ENCODE measurements around the gene INTS3. TPM values are rescaled to one million over a fixed set of nuclear protein-coding genes. Genes with fewer than 3 reads are reported as not detected.
"Not testable (repeated sequence)": the region's sequence is repeated elsewhere in the genome, so short reads cannot be mapped to it uniquely, and the experiment has no call there.

INTS3 gene
- total and polyA plus RNA-seq, 9 donors: 28.5 to 48.6 (median 35.8) TPM

DNA sequence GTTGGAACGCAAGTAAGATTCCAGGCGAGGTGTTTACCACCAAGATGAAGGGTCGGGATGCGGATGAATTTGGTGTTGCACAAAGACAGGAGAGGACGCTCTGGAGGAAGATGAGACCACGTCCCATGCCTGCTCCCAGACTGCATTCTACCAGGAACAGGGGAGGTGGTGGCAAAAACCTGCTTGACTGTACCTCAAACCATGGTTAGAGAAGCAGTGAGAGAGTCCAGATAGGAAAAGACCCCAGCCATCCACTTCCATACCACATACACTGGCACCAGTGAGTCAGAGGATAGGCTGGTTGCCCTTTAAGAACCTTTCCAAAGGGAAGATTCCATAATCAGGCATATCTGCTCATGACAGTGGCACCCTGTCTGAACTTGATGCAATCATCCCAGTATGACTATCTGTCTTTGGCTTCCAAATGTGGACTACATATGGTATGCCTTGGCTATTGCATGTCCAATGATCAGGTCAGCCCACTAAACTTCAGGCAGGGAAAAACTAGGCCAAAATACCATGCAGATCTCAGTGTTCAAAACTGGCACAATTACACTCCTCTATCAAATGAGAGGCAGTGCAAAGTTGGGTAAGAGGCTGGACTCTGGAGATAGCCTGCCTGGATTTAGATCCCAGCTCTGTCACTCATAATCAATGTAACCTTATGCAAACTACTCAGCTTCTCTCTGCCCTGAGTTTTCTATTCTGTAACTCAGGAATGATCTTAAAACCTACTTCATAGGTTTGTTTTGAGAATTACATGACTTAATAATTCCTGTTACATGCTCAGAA, 28.7 kb upstream of the INTS3 start:
- Histone ChIP-seq H3K27ac (ENCODE audit: low read length) (peak overlapping the region; percentile 93), H3K4me1 (ENCODE audit: control insufficient read depth, insufficient read depth, low read length) (peaks cover 18% of the 10 kb centered on the region), H3K36me3 (ENCODE audit: control insufficient read depth, insufficient read depth, low read length) (no peaks in the 10 kb centered on the region), H3K4me3 (ENCODE audit: low read length) (no peak overlapping the region), H3K9me3 (replicated peaks; ENCODE audit: control insufficient read depth, low read depth, low read length) (no peaks in the 10 kb centered on the region), H3K27me3 (ENCODE audit: control insufficient read depth, insufficient read depth, low read length) (no peaks in the 10 kb centered on the region)
- no peak for DNase-seq
- 94% methylated on average over 5 of the region's 6 CpGs for WGBS (ENCODE audit: insufficient coverage)

DNA sequence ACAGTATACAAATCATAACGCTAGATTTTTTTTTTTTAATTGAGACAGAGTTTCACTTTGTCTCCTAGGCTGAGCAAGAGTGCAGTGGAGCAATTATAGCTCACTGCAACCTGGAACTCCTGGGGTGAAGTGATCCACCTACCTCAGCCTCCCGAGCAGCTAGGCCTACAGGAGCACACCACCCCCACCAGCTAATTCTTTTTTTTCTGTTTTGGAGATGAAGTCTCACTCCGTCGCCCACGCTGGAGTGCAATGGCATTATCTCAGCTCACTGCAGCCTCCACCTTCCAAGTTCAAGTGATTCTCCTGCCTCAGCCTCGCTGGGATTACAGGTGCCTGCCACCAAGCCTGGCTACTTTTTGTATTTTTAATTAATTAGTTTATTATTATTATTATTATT, 28.1 kb upstream of the INTS3 start:
- no peaks in the 10 kb centered on the region for H3K27me3 ChIP-seq (ENCODE audit: control insufficient read depth, insufficient read depth, low read length)
- H3K9me3 ChIP-seq (replicated peaks; ENCODE audit: control insufficient read depth, low read depth, low read length): no peaks in the 10 kb centered on the region
- no peak for DNase-seq
- H3K4me3 ChIP-seq (ENCODE audit: low read length): no peak overlapping the region
- no peak overlapping the region for H3K27ac ChIP-seq (ENCODE audit: low read length)
- WGBS (ENCODE audit: insufficient coverage): 78% methylated on average over 4 of the region's 6 CpGs
- peaks cover 18% of the 10 kb centered on the region for H3K4me1 ChIP-seq (ENCODE audit: control insufficient read depth, insufficient read depth, low read length)
- no peaks in the 10 kb centered on the region for H3K36me3 ChIP-seq (ENCODE audit: control insufficient read depth, insufficient read depth, low read length)

DNA sequence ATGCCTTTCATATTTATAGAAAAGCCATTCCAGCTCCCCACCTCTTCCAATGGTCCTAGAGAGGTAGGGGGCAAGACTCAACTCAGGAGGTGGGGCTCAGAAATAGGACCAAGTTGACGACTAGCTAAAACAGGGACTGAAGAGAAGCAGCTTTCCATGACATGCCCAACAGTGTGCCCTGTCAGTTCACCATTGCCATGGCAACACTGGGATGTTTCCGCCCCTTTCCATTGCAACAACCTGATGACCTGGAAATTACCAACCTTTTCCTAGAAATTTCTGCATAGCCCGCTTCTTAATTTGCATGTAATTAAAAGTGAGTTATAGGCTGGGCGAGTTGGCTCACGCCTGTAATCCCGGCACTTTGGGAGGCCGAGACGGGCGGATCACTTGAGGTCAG, 22.4 kb upstream of the INTS3 start:
- peaks cover 3% of the 10 kb centered on the region for H3K27me3 ChIP-seq (ENCODE audit: control insufficient read depth, insufficient read depth, low read length)
- no peaks in the 10 kb centered on the region for H3K36me3 ChIP-seq (ENCODE audit: control insufficient read depth, insufficient read depth, low read length)
- no peaks in the 10 kb centered on the region for H3K9me3 ChIP-seq (replicated peaks; ENCODE audit: control insufficient read depth, low read depth, low read length)
- no peak for DNase-seq
- H3K4me1 ChIP-seq (ENCODE audit: control insufficient read depth, insufficient read depth, low read length): no peaks in the 10 kb centered on the region
- no peak overlapping the region for H3K27ac ChIP-seq (ENCODE audit: low read length)
- WGBS (ENCODE audit: insufficient coverage): 88% methylated on average over 3 of the region's 9 CpGs
- no peak overlapping the region for H3K4me3 ChIP-seq (ENCODE audit: low read length)

DNA sequence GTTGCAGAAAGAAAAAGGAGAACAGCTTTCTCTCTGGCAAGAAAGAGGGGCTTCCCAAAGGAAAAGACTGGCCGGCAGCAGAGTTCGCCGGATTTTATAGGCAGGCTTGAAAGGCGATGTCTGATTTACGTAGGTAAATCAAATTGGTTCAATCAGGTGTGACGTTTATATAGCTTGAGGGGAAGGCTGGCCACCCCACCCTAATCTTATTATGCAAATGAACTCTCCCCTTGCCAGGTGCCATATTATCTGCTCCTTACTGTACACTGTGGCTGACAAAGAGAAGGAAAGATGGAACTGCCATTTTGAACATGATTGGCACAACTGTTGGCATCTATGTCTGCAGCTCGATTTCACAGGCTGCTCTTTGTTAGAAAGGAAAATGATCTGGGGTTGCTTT, 16.8 kb upstream of the INTS3 start:
- H3K27me3 ChIP-seq (ENCODE audit: control insufficient read depth, insufficient read depth, low read length): peaks cover 3% of the 10 kb centered on the region
- H3K4me1 ChIP-seq (ENCODE audit: control insufficient read depth, insufficient read depth, low read length): no peaks in the 10 kb centered on the region
- no peak for DNase-seq
- H3K27ac ChIP-seq (ENCODE audit: low read length): no peak overlapping the region
- 37% methylated on average over 2 of the region's 7 CpGs for WGBS (ENCODE audit: insufficient coverage)
- no peaks in the 10 kb centered on the region for H3K36me3 ChIP-seq (ENCODE audit: control insufficient read depth, insufficient read depth, low read length)
- no peak overlapping the region for H3K4me3 ChIP-seq (ENCODE audit: low read length)
- H3K9me3 ChIP-seq (replicated peaks; ENCODE audit: control insufficient read depth, low read depth, low read length): no peaks in the 10 kb centered on the region

DNA sequence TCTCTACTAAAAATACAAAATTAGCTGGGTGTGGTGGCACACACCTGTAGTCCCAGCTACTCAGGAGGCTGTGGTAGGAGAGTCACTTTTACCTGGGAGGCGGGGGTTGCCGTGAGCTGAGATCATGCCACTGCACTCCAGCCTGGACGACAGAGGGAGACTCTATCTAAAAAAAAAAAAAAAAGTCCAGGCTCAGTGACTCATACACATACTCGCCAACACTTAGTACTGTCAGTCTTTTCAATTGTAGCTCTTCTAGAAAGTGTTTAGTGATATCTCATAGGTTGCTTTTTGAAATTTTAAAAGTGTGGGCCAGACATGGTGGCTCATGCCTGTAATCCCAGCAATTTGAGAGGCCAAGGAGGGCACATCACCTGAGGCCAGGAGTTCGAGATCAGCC, 11.6 kb upstream of the INTS3 start:
- H3K27ac ChIP-seq (ENCODE audit: low read length); H3K4me3 ChIP-seq (ENCODE audit: low read length); H3K4me1 ChIP-seq (ENCODE audit: control insufficient read depth, insufficient read depth, low read length); DNase-seq; H3K9me3 ChIP-seq (replicated peaks; ENCODE audit: control insufficient read depth, low read depth, low read length); H3K36me3 ChIP-seq (ENCODE audit: control insufficient read depth, insufficient read depth, low read length); H3K27me3 ChIP-seq (ENCODE audit: control insufficient read depth, insufficient read depth, low read length): not testable (repeated sequence)
- no CpG with 5 or more reads among the region's 5 CpGs for WGBS (ENCODE audit: insufficient coverage)

DNA sequence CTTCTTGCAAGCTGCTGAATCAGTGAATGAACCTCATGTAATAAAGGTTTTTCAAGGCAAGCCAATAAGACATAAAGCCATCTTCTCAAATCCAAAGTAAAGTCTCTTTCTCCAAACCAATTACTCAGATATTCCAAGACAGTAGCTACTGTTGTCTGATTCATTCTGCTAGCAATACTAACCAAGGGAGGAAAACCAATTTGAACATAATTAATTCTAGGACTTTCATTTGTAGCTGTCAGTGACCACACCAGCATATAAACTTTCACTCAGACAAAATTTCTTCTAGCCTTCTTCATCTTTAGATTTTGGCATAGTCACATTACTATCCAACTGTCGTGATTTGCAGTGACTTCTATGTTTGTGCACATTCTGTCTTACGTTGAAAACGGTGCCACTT, 10.5 kb upstream of the INTS3 start:
- no peaks in the 10 kb centered on the region for H3K4me1 ChIP-seq (ENCODE audit: control insufficient read depth, insufficient read depth, low read length)
- WGBS (ENCODE audit: insufficient coverage): no CpG with 5 or more reads among the region's 3 CpGs
- no peaks in the 10 kb centered on the region for H3K9me3 ChIP-seq (replicated peaks; ENCODE audit: control insufficient read depth, low read depth, low read length)
- H3K4me3 ChIP-seq (ENCODE audit: low read length): no peak overlapping the region
- peaks cover 4% of the 10 kb centered on the region for H3K27me3 ChIP-seq (ENCODE audit: control insufficient read depth, insufficient read depth, low read length)
- H3K27ac ChIP-seq (ENCODE audit: low read length): no peak overlapping the region
- no peaks in the 10 kb centered on the region for H3K36me3 ChIP-seq (ENCODE audit: control insufficient read depth, insufficient read depth, low read length)
- DNase-seq: no peak

DNA sequence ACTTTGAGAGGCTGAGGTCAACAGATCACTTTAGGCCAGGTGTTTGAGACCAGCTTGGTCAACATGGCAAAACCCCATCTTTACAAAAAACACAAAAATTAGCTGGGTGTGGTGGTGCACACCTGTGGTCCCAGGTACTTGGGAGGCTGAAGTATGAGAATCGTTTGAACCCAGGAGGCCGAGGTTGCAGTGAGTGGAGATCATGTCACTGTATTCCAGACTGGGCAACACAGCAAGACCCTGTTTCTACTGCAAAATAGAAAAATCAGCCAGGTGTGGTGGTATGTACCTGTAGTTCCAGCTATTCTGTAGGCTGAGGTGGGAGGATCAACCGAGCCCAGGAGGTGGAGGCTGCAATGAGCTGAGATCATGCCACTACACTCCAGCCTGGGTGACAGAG, 4.2 kb upstream of the INTS3 start:
- no peak for DNase-seq
- Histone ChIP-seq H3K36me3 (ENCODE audit: control insufficient read depth, insufficient read depth, low read length) (no peaks in the 10 kb centered on the region), H3K4me3 (ENCODE audit: low read length) (no peak overlapping the region), H3K4me1 (ENCODE audit: control insufficient read depth, insufficient read depth, low read length) (peaks cover 2% of the 10 kb centered on the region), H3K27ac (ENCODE audit: low read length) (no peak overlapping the region), H3K9me3 (replicated peaks; ENCODE audit: control insufficient read depth, low read depth, low read length) (no peaks in the 10 kb centered on the region), H3K27me3 (ENCODE audit: control insufficient read depth, insufficient read depth, low read length) (peaks cover 4% of the 10 kb centered on the region)
- WGBS (ENCODE audit: insufficient coverage): 68% methylated on average over 2 of the region's 3 CpGs

DNA sequence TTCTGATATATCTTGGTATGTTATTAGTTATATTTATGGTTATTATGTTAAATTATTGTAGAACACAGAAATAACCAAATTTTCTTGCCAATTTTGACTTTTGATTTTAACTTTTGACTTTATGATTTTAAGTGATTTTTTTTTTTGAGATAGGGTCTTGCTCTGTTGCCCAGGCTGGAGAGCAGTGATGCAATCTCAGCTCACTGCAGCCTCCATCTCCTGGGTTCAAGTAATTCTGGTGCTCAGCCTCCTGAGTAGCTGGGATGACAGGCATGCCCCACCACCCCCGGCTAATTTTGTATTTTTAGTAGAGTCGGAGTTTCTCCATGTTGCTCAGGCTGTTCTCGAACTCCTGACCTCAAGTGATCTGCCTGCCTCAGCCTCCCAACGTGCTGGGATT, 3.2 kb upstream of the INTS3 start:
- not testable (repeated sequence) for H3K27ac ChIP-seq (ENCODE audit: low read length); H3K4me1 ChIP-seq (ENCODE audit: control insufficient read depth, insufficient read depth, low read length); H3K36me3 ChIP-seq (ENCODE audit: control insufficient read depth, insufficient read depth, low read length); H3K9me3 ChIP-seq (replicated peaks; ENCODE audit: control insufficient read depth, low read depth, low read length); H3K27me3 ChIP-seq (ENCODE audit: control insufficient read depth, insufficient read depth, low read length); DNase-seq; H3K4me3 ChIP-seq (ENCODE audit: low read length)
- 100% methylated on average over 2 of the region's 4 CpGs for WGBS (ENCODE audit: insufficient coverage)

DNA sequence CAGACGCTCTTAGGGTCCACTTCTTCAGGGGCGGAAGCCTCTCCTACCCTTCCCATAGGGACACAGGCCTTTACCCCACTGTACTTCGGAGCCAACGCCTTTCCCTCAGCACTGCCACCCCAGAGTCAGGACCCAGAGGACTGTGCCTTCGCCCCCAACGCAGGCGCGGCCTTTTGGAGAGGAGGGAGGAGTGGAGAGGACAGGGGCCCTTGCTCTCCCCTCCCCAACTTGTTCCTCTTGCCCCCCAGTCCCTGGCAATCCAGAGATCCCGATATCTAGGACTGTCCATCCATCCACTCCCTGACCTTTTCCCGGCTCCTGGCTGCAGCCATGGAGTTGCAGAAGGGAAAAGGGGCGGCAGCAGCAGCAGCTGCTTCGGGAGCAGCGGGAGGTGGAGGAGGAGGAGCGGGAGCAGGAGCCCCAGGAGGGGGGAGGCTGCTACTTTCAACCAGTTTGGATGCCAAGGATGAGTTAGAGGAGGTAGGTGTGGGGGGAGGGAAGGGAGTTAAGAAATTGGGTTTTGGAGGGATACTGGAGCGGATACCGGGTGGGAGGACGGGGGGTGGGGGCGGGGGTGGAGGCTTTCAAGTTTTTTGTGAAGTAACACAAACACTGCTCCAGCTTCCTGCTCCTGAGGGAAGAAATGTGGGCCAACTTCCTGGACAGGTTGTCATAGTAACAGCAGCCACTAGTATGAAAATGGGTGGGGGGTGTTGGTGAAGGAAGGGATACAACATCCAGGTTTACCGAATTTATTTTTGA, 636 bp downstream of the INTS3 start:
- peaks cover 10% of the 10 kb centered on the region for H3K4me1 ChIP-seq (ENCODE audit: control insufficient read depth, insufficient read depth, low read length)
- peak overlapping the region; percentile 98 for H3K27ac ChIP-seq (ENCODE audit: low read length)
- no peaks in the 10 kb centered on the region for H3K27me3 ChIP-seq (ENCODE audit: control insufficient read depth, insufficient read depth, low read length)
- DNase-seq: peak; percentile 84
- 0% methylated on average over 5 of the region's 19 CpGs for WGBS (ENCODE audit: insufficient coverage)
- peaks cover 11% of the 10 kb centered on the region for H3K36me3 ChIP-seq (ENCODE audit: control insufficient read depth, insufficient read depth, low read length)
- H3K4me3 ChIP-seq (ENCODE audit: low read length): peak overlapping the region; percentile 95
- H3K9me3 ChIP-seq (replicated peaks; ENCODE audit: control insufficient read depth, low read depth, low read length): no peaks in the 10 kb centered on the region

DNA sequence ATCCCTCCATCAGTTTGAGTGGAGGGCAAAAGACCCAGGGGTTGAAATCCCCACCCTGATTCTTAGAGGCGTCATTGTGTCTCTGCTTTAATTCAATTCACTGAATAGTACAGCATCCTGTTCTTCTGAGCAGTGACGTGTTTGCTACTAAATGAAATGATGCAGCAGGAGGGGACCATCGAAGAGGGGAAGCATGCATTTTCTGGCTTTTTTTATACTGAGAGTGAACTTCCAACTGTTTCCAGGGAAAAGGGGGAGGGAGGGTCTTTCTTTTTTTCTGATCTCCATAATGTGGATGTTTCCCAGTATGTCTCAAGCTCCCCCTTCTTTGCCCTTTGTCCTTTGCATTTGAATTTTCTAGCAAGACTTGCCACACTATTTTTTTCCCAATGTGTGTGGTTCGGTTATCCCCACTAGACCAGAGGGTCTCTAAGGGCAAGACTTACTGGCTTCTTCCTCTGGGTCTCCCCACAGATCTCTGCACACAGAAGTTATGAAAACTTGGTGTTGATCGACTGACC, 2.7 kb downstream of the INTS3 start:
- no peak overlapping the region for H3K4me3 ChIP-seq (ENCODE audit: low read length)
- WGBS (ENCODE audit: insufficient coverage): no CpG with 5 or more reads among the region's 5 CpGs
- no peaks in the 10 kb centered on the region for H3K27me3 ChIP-seq (ENCODE audit: control insufficient read depth, insufficient read depth, low read length)
- H3K4me1 ChIP-seq (ENCODE audit: control insufficient read depth, insufficient read depth, low read length): peaks cover 10% of the 10 kb centered on the region
- H3K9me3 ChIP-seq (replicated peaks; ENCODE audit: control insufficient read depth, low read depth, low read length): no peaks in the 10 kb centered on the region
- peak overlapping the region; percentile 82 for H3K27ac ChIP-seq (ENCODE audit: low read length)
- peaks cover 16% of the 10 kb centered on the region for H3K36me3 ChIP-seq (ENCODE audit: control insufficient read depth, insufficient read depth, low read length)
- no peak for DNase-seq

Data from muscle of leg (tissue), 11 donors.